Measurements from ENCODE around the gene FPR3.
"Not testable (repeated sequence)": the region's sequence is repeated elsewhere in the genome, so short reads cannot be mapped to it uniquely, and the experiment has no call there.

The FPR3 gene

DNA sequence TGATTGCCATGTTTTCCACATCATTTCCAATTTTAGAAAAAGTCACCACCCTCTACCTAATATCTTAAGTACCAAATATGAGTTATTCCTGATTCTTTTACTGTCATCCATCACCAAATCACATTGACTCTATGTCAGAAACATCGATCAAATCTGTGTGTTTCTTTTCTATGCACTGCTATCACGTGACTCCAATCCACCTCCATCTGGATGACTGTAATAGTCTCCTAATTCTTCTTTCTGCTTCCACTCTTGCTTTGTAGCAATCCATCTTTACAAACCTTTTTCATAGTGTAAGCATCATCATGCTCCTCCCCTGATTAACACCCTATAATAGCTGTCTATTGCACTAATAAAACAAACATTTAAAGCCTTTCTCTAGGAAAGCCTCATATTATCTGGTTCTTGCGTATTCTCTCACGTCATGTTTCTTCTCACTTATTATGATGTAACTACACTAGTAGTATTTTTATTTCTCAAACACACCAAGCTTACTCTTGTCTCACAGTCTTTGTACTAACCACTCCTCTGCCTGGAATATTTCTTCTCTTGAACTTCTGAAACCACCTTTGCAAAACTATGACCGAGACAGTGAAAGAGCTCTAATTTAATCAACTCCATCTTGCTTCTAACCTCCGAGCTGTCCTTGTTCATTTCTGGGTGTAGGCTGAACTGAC is 10.7 kb upstream of the FPR3 start:
- DNase-seq (ENCODE audit: low spot score) = no peak

DNA sequence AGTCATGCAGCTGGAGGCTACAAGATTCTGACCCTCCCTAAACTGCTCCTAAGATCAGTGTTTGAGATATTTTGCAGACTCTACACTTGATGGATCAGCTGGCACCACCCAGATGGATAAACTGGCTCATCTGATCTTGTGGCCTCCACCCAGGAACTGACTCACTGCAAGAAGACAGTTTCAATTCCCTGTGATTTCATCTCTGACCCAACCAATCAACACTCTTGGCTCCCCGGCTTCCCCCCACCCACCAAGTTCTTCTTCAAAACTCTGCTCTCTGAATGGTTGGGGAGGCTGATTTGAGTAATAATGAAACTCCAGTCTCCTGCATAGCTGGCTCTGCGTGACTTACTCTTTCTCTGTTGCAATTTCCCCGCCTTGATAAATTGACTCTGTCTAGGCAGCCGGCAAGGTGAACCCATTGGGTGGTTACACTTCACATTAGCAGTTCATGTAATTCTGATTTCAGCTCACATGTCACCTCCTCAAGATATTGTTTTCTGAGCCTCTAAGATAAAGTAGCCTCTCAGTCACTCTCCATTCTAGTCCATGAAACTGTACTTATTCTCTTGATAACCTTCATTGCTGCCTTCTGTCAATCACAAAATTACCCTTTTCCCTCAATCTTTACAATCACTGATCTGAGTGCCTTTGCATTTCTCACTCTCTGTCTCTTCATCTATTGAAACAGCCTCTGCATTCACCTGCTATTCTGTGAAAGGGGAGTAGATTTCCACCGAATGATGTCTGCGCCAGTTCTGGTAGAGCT is 9.9 kb upstream of the FPR3 start:
- DNase-seq (ENCODE audit: low spot score) = peak; percentile 71

DNA sequence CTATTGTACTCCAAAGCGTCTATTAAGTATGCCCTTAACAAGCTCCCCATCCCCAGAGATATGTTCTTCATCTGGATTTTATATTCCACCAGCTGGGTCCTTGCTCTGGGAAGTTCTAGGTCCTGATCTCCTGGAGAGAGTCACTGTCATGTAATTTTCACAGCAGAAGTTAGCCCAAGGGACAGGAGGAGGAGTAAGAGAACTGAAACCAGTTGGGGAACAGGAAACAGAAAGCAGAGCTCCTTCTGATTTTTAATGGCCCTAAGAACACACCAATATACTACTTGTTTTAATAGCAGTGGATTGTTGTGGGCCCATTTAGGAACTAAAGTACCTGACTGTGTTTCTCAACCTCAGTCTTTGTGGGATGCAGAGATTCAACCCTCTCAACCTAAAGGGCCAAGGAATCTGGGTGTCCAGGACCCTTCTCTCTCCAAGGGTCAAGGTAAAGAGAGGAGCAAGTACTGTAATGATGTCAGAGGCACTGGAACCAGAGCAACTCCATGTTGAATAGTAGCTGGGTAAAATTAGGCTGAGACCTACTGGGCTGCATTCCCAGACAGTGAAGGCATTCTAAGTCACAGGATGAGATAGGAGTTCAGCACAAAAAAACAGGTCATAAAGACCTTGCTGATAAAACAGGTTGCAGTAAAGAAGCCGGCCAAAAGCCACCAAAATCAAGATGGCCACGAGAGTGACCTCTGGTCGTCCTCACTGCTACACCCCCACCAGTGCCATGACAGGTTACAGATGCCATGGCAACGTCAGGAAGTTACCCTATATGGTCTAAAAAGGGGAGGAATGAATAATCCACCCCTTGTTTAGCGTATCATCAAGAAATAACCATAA is 8.1 kb upstream of the FPR3 start:
- no peak for DNase-seq (ENCODE audit: low spot score)

DNA sequence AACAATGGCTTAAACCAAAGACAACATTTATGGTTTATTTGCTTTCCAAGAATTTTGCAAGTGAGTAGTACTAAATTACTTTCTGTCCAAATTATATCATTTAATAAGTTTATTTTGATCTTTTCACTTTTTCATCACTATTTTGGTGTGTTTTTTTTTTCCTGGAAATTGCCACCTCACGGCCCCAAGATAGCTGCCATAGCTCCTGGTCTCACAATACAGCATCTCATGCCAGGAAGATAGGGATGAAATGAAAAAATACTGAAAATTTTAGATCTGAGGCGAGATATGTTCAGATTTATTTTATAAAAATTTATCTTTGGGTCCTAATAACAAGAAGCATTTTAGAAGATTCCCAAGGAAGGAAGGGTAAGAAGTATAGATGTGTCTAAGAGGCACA is 6.9 kb upstream of the FPR3 start:
- DNase-seq (ENCODE audit: low spot score) = no peak

DNA sequence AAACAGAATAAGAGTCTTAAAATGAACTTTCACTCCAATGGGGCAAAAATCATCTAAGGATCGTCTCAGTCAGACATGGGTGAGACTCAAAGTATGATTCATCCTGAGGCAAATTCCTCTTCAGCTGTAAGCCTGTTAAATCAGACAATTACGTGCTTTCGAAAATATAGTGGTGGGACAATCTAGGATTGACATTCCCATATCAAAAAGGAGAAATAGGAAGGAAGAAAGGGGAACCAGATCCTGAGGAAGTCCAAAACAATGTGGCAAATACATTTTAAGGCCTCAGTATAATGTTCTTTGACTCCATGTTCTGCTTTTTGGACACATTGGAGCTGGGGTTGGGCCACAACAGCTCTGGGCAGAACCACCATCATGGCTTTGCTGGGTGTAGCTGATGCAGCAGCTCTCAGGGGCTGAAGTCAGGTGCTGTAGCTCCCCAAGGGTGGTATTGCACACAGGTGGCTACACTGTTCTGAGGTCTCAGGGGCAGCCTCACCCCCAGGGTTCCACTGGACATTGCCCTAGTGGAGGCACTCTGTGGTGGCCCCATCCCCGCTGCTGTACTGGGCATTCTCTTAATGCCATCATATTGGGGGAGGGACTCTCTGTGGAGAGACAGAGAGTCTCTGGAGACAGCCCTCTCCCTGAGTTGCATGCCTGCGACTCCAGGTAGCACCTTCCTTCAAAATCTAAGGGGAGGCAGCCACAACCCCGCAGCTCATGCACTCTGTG is 5.7 kb upstream of the FPR3 start:
- DNase-seq (ENCODE audit: low spot score) = peak; percentile 18

DNA sequence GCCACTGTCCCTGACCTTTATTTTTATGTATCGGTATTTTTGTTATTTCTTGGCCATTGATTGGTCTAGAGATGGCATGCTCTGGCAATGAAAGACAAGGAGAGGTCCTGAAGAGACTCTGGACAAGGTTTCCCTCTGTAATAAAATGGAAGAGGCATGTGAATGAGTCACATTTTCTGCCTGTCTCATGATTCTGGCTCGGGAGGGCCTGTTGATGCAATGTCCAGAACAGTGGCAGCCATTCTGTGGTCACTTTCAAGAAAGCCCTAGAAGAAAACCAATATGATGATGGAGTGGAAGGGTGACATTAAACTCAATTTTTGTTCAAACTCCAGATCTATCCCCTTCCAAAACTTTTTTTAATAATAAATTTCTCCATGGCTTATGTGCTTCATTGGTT is 2.0 kb upstream of the FPR3 start:
- DNase-seq (ENCODE audit: low spot score) = no peak

DNA sequence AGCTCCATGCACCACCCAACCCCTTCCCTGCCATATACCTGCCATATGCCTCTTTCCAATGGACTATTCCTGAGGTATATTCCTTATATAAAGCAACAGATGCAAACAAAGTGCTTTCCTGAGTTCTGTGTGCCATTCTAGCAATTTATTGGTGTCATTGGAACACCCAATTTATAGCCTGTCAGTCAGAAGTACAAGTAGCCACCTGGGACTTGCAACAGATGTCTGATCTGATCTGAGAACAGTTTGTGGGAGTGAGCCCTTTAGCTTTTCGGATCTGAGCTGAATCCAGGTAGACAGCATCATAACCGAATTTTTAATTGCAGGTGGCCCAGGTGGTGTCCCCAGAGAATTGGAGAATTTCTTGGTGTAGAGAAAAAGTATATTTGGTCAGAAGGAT is 963 bp upstream of the FPR3 start:
- no peak for DNase-seq (ENCODE audit: low spot score)

DNA sequence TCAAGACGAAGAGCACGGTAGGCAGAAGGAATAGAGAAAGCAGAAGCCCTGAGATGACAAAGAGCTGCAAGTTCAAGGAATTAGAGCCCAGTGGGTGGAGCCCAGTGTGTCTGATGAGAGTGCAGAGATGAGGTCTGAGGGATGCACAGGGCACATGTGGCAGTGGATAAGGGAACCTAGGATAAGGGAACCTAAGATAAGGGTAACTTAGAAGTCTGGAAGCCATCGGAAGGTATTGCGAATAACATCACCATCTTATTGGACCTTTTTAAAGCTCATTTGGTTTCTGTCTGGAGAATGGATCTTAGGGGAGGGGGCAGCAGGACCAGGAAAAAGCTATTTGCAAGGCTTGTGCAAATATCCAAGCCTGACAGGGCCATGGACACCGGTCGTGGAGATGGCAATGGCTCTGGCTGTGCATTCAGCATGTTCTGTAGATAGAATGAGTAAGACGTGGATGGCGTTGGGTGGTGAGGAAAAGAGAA is 1.3 kb downstream of the FPR3 start:
- DNase-seq (ENCODE audit: low spot score) = no peak

DNA sequence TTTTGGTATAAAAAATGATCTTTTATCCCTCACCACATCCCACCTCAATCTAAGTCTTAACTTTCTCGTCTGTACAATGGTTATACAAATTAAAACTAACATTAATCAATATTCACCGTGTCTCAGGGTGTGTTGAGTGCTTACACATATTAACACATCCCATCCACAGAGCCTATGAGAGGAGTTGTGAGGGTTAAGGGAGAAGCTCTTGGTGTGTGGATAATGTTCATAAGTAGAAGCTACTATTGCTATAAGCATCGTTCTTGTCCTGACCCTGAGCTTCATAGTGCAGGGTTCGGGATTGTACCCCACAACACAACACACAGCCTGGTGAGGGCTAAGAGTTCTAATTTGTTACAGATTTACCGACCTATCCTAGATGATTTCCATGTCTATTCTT is 2.5 kb downstream of the FPR3 start:
- no peak for DNase-seq (ENCODE audit: low spot score)

DNA sequence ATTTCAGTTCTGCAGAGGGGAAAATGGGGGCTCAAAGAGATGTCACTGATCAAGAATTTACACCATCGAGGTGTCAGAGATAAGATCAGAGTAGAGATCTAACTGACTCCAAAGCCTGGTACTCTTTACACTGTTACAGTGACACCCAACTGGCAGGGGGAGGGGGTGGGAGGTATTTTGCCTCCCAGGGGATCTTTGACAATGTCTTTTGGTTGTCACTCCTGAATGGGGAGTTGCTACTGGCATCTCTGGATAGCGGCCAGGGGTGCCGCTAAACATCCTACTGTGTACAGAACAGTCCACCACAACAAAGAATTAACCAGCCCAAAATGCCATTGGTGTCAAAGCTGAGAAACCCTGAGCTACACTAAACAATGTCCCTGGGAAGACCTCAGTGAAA is 3.1 kb downstream of the FPR3 start:
- DNase-seq (ENCODE audit: low spot score) = no peak

DNA sequence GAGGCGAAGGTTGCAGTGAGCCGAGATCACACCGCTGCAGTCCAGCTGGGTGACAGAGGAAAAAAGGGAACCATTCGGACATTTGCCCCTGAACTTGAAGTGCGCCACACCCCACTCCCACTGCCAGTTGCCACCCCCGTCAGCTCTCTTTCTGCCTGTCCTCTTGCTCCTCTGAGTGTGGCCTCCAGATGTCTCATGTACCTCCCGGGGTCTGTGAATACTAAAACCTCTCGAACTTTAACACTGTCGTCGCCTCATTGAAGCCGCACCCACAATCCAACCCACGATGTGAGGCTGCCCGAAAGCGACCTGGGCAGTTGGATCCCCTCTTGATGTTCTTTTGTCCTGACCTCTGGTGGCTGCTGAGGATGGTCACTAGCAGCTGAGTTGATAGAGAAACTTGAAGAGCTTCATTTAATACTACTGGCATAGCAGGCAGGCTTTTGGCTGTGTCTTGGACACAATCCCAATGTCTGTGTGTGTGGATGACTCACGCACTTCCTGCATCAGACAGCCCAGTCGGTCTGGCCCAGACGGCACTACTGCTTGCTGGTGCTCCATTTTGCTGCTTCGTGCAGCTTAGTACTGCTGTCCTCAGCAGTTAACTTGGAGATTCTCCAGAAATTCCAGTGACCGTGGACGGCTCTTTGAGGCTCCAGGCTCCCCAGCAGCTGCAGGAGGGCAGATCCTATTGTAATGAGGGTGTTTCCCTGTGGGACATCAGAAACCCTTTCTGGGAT is 4.2 kb downstream of the FPR3 start:
- peak; percentile 93 for DNase-seq (ENCODE audit: low spot score)

DNA sequence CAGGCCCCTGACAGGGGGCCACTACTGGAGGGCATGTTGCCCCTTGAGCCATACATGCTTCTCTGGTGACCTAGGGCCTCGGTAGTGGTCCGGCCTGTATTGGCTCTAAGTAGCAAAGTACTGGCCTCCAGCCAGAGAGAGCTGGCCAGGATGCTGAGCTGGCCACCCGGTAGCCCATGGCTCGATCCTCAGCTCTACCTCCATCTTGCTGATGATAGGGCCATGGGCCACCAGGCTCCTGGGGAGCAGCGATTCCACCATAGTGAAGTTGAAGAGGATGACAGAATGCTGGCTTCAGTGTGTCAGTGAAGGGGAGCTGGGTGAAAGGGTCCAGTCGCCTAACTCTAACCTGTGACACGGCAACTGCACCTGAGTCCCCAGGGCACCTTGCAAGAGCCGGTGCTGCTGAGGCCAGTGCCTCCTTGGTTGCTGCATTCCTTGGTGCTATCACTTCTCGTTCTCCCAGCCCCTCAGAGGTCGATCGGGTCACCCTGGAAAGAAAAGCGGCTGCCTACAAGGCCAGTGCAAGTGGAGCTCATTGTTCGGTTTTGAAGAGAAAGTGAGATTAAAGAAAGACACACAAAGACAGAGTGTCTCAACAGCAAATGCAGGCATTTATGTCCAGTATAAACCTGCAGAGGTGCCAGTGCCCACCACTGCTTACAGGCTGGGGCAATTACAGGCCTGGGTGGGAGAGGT is 5.0 kb downstream of the FPR3 start:
- DNase-seq (ENCODE audit: low spot score) = no peak

DNA sequence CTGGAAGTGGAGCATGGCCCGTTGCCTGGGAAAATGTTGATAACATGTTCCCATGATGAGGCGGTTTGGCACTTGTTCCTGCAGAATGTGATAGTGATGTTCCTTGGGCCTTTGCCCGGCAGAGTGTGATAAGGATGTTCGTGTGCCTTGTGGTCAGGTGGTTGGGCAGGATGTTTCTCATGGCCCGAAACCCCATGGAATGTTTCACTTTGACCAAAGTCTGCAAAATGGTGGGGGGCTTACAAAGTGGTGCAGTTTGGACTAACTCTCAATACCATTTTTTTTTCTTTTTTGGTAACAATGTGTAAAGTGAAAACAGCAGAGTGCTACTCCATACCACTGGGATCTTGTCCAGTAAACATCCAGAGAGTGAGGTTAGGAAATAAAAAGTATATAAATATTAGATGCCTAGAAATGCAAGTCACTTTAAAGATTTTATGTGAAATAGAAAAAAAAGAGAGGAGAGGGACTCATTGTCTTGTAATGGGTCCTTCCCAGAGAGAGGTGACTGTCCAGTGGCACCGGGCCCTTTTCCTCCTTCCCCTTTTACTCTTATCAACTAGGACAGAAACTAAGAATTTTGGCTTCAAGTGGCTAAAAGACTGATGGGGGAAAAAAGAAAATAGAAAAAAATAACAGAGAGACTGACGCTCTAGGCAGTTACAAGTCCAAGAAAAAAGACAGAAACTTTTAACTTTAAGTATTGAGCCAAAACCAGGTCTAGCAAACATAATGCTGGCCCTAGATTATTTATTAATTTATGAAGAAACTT is 5.7 kb downstream of the FPR3 start:
- DNase-seq (ENCODE audit: low spot score) = no peak

DNA sequence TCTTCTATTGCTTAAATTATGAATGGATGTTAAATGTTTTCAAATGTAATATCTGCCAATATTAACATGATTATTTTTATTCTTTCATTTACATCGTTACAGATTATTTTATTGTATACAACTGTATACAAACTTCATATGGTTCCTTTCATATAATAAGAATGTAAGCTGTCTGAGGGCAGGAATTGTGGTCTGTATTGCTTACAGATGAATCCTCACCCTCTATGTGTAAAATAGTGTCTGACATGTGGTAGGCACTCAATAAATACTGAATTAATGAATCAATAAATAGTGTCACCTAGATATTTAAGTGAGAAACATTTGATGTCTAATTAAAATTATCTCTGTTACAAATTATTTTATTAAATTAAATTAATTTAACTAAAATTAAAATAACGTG is 7.8 kb downstream of the FPR3 start:
- DNase-seq (ENCODE audit: low spot score) = no peak

DNA sequence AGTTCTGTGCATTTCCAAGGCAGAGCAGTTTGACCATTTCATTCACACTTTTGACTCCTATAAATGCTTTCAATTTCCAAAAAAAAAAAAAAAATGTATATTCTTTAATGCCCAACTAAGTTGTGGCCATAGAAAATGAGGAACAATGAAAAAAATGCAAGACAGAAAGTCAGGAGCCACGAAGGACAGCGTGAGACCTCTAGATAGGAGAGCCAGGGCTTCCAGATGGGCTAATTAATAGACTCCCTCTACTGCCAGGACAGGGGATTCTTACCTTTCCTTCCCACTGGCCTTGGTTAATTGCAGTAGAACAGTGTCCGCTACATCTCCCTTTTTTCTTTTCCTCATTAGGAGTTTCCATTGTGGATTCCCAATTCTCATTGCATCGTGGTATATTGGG is 8.6 kb downstream of the FPR3 start:
- no peak for DNase-seq (ENCODE audit: low spot score)

DNA sequence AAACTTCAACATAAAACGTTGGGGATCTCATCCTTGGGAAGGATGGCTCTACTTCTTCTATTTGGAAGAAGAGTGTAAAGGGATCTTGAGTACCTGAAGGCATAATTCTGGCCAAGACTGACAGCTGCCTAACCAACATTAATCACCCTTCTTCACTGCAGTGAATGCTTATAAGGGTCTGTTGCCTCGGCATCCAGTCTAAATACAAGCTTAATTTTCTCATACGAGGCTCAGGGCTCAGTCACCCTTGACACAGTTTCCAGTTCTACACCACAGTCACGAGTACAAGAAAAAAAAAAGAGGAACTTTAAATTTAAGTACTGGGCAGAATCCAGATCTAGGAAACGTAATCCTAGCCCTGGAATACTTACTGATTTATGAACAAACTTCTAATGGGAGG is 9.0 kb downstream of the FPR3 start:
- no peak for DNase-seq (ENCODE audit: low spot score)

DNA sequence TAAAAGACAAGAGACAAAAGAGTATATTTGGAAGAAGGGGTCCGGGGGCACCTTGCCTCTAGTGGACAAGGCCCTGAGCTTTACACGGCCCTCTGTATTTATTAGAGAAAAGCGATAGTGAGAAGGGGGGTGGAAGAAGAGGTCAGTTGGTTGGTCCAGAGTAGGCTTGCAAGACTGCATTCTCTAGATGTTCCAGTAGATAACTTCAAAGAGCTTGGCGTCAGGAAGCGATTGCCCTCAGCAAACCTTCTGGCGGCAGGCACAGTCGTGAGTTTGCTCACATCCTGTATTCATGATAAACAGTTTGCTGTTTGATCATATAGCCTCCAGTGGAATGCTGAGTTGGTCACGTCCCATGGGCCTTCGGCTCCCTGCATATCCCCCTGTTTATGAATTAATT is 9.8 kb downstream of the FPR3 start:
- not testable (repeated sequence) for DNase-seq (ENCODE audit: low spot score)

DNA sequence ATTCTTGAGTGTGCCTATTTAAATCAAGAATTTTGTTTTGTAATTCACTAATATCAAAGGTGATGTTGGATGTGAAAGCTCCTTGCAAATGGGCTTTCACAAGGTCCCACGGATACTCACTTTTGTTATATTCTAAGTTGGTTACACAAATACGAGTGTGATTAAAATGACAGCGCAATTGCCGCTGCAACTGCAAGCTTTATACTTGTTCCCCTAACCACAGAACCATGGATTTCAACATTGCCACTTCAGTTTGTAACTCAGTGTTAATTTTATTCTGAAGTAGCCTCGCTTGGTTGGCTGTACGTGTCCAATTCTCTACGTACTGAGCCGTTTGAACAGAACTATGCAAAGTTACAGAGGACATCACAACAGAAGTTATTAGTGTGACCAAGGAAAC is 10.4 kb downstream of the FPR3 start:
- not testable (repeated sequence) for DNase-seq (ENCODE audit: low spot score)

DNA sequence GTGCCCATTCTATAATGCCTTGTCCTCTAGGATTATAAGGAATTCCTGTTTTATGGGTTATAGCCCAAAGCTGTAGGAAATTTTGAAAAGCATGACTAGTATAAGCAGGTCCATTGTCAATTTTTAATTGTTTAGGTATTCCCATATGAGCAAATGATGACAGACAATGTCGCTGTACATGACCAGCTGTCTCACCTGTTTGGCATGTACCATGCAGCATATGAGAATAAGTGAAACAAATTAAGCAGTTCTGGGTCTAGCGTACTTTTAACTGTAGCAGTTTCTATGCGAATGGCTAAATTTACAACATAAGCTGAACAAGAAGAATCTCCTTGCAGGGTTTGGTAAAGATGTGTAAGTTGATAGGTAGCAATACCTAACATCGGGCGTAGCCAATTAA is 11.6 kb downstream of the FPR3 start:
- DNase-seq (ENCODE audit: low spot score) = not testable (repeated sequence)

DNA sequence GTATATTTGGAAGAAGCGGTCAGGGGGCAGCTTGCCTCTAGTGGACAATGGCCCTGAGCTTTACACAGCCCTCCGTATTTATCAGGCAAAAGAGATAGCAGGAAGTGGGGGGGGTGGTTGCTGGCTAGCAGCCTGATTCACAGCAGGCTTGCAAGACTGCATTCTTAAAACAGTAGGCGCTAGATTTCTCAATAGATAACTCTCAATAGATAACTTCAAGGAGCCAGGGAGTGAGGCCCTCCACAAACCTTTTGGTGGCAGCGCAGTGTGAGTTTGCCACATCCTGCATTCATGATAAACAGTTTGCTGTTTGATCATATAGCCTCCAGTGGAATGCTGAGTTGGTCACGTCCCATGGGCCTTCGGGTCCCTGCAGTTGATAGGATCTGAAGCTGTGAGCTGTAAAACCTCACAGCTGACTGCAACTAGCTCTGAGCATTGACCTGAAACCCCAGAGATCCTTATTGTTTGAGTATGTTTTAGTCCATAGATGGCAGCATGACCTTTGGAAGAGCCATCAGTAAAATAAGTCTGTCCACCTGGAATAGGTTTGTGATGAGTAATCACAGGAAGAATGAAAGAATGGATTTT is 12.2 kb downstream of the FPR3 start:
- DNase-seq (ENCODE audit: low spot score) = no peak

All from GM03348 (cell line).